22Rv1 (cell line): Measurements from ENCODE around the gene IFTAP.

Source experiments
- CTCF ChIP-seq: fragments of 450-650 bp; IDR thresholded peaks from 2 replicates; pipeline ENCODE4 v1.5.1; 2017; ENCODE audit warnings: mild to moderate bottlenecking
- ZFX ChIP-seq: fragments of 450-650 bp; IDR thresholded peaks from 2 replicates; pipeline ENCODE4 v1.6.1; 2017; ENCODE audit warnings: antibody characterized with exemption, borderline replicate concordance

GRCh38 chr11:36635066-36635862, 41.0 kb downstream of the IFTAP start:
- no peak for TF ChIP-seq CTCF
- no peak for TF ChIP-seq ZFX
